Astrocyte (in vitro differentiated cells and primary cell): ENCODE measurements around the gene NAAA. TPM values are rescaled to one million over a fixed set of nuclear protein-coding genes. Genes with fewer than 3 reads are reported as not detected.

Source experiments
- DNase-seq: peaks from one replicate; pipeline ENCODE4 v3.0.0-alpha.2; 2010; ENCODE audit warnings: low read depth
- FAIRE-seq: peaks from 2 replicates; lab custom pipeline; 2011; peaks lifted over from hg19 to GRCh38; lab: Jason Lieb, UNC
- H2AFZ ChIP-seq: 2 replicates; pipeline ENCODE4 v1.6.0; 2012; ENCODE audit warnings: low read depth, low read length, inconsistent platforms
- H3K27ac ChIP-seq: 2 replicates; pipeline ENCODE4 v1.5.1; 2011; ENCODE audit warnings: low read depth, low read length, inconsistent platforms
- H3K27me3 ChIP-seq: 2 replicates; pipeline ENCODE4 v1.6.0; 2011; ENCODE audit warnings: low read length, inconsistent platforms; ENCODE audit not compliant: insufficient read depth
- H3K36me3 ChIP-seq: 2 replicates; pipeline ENCODE4 v1.5.1; 2011; ENCODE audit warnings: low read length, inconsistent platforms; ENCODE audit not compliant: insufficient read depth
- H3K4me1 ChIP-seq: 2 replicates; pipeline ENCODE4 v1.5.1; 2011; ENCODE audit warnings: low read length, inconsistent platforms; ENCODE audit not compliant: insufficient read depth
- H3K4me2 ChIP-seq: 2 replicates; pipeline ENCODE4 v1.6.0; 2012; ENCODE audit warnings: low read length, inconsistent platforms
- H3K4me3 ChIP-seq: 2 replicates; pipeline ENCODE4 v1.5.1; 2011; ENCODE audit warnings: low read depth, mild to moderate bottlenecking, low read length, inconsistent platforms; ENCODE audit not compliant: insufficient read depth
- H3K79me2 ChIP-seq: 2 replicates; pipeline ENCODE4 v1.6.0; 2012; ENCODE audit warnings: mild to moderate bottlenecking, low read length, inconsistent platforms; ENCODE audit not compliant: insufficient read depth
- H3K9ac ChIP-seq: 2 replicates; pipeline ENCODE4 v1.6.0; 2012; ENCODE audit warnings: mild to moderate bottlenecking, low read length, inconsistent platforms
- H3K9me3 ChIP-seq: 2 replicates; pipeline ENCODE4 v1.5.1; 2012; ENCODE audit warnings: low read depth, mild to moderate bottlenecking, low read length, inconsistent platforms; ENCODE audit not compliant: insufficient read depth
- H4K20me1 ChIP-seq: 2 replicates; pipeline ENCODE4 v1.6.0; 2012; ENCODE audit warnings: low read length, inconsistent platforms; ENCODE audit not compliant: insufficient read depth
- H3K27ac Mint-ChIP-seq: one replicate; pipeline ENCODE4 v1.8.0; 2021; ENCODE audit warnings: mild to moderate bottlenecking, mixed read lengths; ENCODE audit not compliant: unreplicated experiment
- H3K27me3 Mint-ChIP-seq: one replicate; pipeline ENCODE4 v1.8.0; 2021; ENCODE audit warnings: low read depth, mixed read lengths; ENCODE audit not compliant: unreplicated experiment
- H3K36me3 Mint-ChIP-seq: one replicate; pipeline ENCODE4 v1.8.0; 2021; ENCODE audit warnings: low read depth, mixed read lengths; ENCODE audit not compliant: unreplicated experiment
- H3K4me1 Mint-ChIP-seq: one replicate; pipeline ENCODE4 v1.8.0; 2021; ENCODE audit warnings: low read depth, mixed read lengths; ENCODE audit not compliant: unreplicated experiment
- H3K4me3 Mint-ChIP-seq: one replicate; pipeline ENCODE4 v1.8.0; 2021; ENCODE audit warnings: mild to moderate bottlenecking, moderate library complexity, mixed read lengths; ENCODE audit not compliant: unreplicated experiment
- H3K9me3 Mint-ChIP-seq: one replicate; pipeline ENCODE4 v1.8.0; 2021; ENCODE audit warnings: mild to moderate bottlenecking, mixed read lengths; ENCODE audit not compliant: unreplicated experiment
- EZH2 ChIP-seq: IDR thresholded peaks from 2 replicates; pipeline ENCODE4 v1.6.1; 2012; ENCODE audit warnings: mild to moderate bottlenecking, low read length, inconsistent platforms; ENCODE audit not compliant: insufficient read depth
- total RNA-seq: library from RNA; stranded (reverse); gene quantifications from 2 replicates; pipeline ENCODE4 v1.2.1, GENCODE V29; 2021
- TF ChIP-seq, protein P1 (sequence below): IDR thresholded peaks from 2 replicates; pipeline ENCODE4 v1.5.1; 2011; ENCODE audit warnings: low read depth, mild to moderate bottlenecking, inconsistent platforms, low read length, moderate library complexity; ENCODE audit not compliant: insufficient read depth

Gene NAAA
- total RNA-seq, 1 donor from 2014 or later = 13.5 TPM

DNA sequence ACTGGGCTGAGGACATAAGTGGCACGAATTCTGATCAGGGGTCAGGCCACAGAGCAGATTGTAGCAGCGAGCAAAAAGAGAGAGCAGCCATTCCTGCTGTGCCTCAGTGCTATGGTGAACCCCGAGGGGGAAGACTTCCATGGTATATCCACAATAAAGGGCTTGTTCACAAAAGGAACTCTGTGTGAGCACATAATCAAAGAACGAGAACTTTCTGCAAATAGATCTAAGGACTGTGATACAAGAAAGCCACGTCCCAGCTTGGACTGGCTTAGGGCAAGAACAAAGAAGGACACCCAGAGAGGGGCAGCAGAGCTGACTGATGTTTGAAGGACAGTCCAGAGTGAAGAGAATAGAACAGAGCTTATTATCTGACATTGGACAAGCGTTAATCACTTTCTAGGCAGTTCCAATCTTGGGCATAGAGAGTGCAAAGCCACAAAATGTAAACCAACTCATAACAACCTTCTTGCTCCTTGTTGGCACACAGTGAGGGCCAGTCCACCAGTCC, 62.5 kb downstream of the NAAA start:
- Histone ChIP-seq H3K4me3 (no peak overlapping the region), H3K9ac (no peak overlapping the region), H3K79me2 (no peaks in the 10 kb centered on the region), H4K20me1 (no peaks in the 10 kb centered on the region), H2AFZ (peak overlapping the region; percentile 38), H3K4me2 (no peak overlapping the region), H3K27me3 (peaks cover 5% of the 10 kb centered on the region), H3K9me3 (no peaks in the 10 kb centered on the region), H3K27ac (no peak overlapping the region), H3K36me3 (no peaks in the 10 kb centered on the region), H3K4me1 (no peaks in the 10 kb centered on the region)
- Mint-ChIP-seq H3K27ac (no peak overlapping the region), H3K9me3 (peaks cover 4% of the 10 kb centered on the region), H3K4me3 (no peak overlapping the region), H3K4me1 (peaks cover 4% of the 10 kb centered on the region), H3K27me3 (peaks cover 13% of the 10 kb centered on the region), H3K36me3 (no peaks in the 10 kb centered on the region)
- FAIRE-seq (no peak), DNase-seq (no peak)
- TF ChIP-seq EZH2 = no peak
- TF ChIP-seq, protein P1, sequence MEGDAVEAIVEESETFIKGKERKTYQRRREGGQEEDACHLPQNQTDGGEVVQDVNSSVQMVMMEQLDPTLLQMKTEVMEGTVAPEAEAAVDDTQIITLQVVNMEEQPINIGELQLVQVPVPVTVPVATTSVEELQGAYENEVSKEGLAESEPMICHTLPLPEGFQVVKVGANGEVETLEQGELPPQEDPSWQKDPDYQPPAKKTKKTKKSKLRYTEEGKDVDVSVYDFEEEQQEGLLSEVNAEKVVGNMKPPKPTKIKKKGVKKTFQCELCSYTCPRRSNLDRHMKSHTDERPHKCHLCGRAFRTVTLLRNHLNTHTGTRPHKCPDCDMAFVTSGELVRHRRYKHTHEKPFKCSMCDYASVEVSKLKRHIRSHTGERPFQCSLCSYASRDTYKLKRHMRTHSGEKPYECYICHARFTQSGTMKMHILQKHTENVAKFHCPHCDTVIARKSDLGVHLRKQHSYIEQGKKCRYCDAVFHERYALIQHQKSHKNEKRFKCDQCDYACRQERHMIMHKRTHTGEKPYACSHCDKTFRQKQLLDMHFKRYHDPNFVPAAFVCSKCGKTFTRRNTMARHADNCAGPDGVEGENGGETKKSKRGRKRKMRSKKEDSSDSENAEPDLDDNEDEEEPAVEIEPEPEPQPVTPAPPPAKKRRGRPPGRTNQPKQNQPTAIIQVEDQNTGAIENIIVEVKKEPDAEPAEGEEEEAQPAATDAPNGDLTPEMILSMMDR = no peak

DNA sequence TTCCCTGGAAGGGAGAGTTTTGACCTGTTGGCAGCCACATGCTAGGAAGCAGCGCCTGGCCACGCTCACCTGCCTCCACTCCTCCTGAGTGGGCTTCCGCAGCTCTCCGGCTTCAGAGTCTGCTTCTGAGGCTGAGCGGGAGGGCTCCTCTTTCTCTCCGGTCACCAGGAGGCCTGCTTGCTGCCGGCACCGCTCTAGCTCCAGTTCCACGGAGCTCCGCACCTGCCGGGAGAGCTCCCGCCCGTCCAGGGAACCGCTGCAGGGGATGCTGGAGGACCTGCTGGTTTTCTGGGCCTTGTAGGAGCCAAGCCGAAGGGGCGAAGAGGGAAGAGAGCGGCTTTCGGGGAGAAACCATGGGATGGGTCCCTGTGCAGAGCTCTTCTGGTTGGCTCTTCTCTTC, 64.6 kb downstream of the NAAA start:
- H2AFZ ChIP-seq = no peak overlapping the region
- FAIRE-seq = no peak
- H3K9me3 Mint-ChIP-seq = peaks cover 4% of the 10 kb centered on the region

DNA sequence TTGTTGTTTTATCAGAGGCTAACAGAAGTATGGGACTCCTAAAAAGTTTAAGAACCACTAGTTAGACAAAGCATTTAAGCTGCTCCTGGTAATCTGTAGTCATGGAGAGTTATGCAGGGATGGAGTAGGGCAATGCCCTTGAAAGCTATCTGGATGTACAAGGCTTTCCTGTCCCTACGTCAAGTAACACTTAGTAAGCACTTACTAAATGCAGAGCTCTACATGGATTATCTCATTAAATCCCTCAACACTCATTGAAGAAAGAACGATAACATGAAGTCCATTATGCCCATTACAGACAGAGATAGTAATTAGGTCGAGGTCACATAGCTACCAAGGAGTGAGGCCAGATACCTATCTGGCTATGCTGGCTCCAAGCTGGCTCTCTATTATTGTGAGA, 71.7 kb downstream of the NAAA start:
- H3K27me3 Mint-ChIP-seq = peaks cover 11% of the 10 kb centered on the region
- no peak overlapping the region for H3K4me2 ChIP-seq
- H3K36me3 ChIP-seq = no peaks in the 10 kb centered on the region
- no peak overlapping the region for H2AFZ ChIP-seq
- FAIRE-seq (no peak), DNase-seq (no peak)
- no peaks in the 10 kb centered on the region for H3K4me1 ChIP-seq
- H3K4me3 ChIP-seq = no peak overlapping the region
- H3K79me2 ChIP-seq = no peaks in the 10 kb centered on the region
- no peaks in the 10 kb centered on the region for H3K9me3 Mint-ChIP-seq
- H3K4me3 Mint-ChIP-seq = no peak overlapping the region
- no peaks in the 10 kb centered on the region for H4K20me1 ChIP-seq
- no peak overlapping the region for H3K27ac Mint-ChIP-seq
- H3K27ac ChIP-seq = no peak overlapping the region
- H3K9ac ChIP-seq = no peak overlapping the region
- no peaks in the 10 kb centered on the region for H3K36me3 Mint-ChIP-seq
- H3K4me1 Mint-ChIP-seq = no peaks in the 10 kb centered on the region
- H3K27me3 ChIP-seq = no peaks in the 10 kb centered on the region
- TF ChIP-seq EZH2 = no peak
- TF ChIP-seq, protein P1 = no peak
- H3K9me3 ChIP-seq = no peaks in the 10 kb centered on the region

More for the DNA sequence above, 64.6 kb downstream of the NAAA start:
- H3K79me2 ChIP-seq = no peaks in the 10 kb centered on the region
- TF ChIP-seq, protein P1 = no peak
- no peak for TF ChIP-seq EZH2
- no peaks in the 10 kb centered on the region for H4K20me1 ChIP-seq
- H3K27me3 ChIP-seq = peaks cover 5% of the 10 kb centered on the region
- no peak overlapping the region for H3K27ac ChIP-seq
- Mint-ChIP-seq H3K4me1 (no peaks in the 10 kb centered on the region), H3K4me3 (no peak overlapping the region), H3K27me3 (peaks cover 13% of the 10 kb centered on the region), H3K27ac (no peak overlapping the region), H3K36me3 (no peaks in the 10 kb centered on the region)
- H3K4me1 ChIP-seq = no peaks in the 10 kb centered on the region
- H3K4me3 ChIP-seq = no peak overlapping the region
- DNase-seq = no peak
- H3K4me2 ChIP-seq = no peak overlapping the region
- H3K9ac ChIP-seq = no peak overlapping the region
- no peaks in the 10 kb centered on the region for H3K9me3 ChIP-seq
- H3K36me3 ChIP-seq = no peaks in the 10 kb centered on the region
